Fibroblast of peridontal ligament (primary cell): Measurements from ENCODE around the gene KDM1B.

Experiments
- DNase-seq: peaks from one replicate; pipeline ENCODE4 v3.0.0-alpha.2; 2010; ENCODE audit errors: extremely low read depth

KDM1B gene, protein sequence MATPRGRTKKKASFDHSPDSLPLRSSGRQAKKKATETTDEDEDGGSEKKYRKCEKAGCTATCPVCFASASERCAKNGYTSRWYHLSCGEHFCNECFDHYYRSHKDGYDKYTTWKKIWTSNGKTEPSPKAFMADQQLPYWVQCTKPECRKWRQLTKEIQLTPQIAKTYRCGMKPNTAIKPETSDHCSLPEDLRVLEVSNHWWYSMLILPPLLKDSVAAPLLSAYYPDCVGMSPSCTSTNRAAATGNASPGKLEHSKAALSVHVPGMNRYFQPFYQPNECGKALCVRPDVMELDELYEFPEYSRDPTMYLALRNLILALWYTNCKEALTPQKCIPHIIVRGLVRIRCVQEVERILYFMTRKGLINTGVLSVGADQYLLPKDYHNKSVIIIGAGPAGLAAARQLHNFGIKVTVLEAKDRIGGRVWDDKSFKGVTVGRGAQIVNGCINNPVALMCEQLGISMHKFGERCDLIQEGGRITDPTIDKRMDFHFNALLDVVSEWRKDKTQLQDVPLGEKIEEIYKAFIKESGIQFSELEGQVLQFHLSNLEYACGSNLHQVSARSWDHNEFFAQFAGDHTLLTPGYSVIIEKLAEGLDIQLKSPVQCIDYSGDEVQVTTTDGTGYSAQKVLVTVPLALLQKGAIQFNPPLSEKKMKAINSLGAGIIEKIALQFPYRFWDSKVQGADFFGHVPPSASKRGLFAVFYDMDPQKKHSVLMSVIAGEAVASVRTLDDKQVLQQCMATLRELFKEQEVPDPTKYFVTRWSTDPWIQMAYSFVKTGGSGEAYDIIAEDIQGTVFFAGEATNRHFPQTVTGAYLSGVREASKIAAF

DNA sequence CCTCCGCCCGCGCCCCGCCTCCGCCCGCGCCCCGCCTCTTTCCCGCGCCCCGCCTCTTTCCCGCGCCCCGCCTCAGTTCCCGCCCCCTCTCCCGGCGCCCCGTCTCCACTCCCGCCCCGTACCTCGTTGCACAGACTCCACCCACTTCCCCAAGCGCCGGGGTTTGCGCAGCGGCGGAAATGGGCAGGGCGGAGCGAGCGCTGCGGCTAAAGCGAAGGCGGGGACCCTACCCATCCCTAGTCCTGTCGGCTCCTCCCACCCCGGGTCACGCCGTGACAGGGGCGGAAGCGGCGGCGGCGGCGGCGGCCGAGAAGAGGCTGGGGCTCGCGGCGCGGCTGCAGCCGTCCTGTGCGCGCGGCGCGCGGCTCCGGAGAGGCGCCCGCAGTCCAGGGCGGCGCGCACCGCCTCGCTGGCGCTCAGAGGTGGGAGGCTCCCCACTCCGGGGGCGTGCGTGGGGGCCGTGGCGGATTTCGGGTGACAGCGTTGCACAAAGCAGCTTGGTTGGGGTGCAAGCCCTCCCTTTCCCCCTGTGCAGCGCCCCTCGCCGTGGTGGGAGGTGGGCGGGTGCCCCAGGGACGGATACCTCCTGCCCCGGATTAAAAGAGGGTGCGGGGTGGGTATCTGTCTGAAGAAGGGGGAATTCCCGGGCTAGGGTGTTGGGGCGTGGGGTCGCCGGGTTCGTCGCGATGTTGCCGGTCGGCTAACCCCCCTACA, at the start of gene KDM1B:
Gene KDM1B (plus strand): TSS at position 273 of the 714 bp plus-strand sequence. CDS start 4,474 bp downstream, outside the sequence.
- DNase-seq = peak; percentile 96

DNA sequence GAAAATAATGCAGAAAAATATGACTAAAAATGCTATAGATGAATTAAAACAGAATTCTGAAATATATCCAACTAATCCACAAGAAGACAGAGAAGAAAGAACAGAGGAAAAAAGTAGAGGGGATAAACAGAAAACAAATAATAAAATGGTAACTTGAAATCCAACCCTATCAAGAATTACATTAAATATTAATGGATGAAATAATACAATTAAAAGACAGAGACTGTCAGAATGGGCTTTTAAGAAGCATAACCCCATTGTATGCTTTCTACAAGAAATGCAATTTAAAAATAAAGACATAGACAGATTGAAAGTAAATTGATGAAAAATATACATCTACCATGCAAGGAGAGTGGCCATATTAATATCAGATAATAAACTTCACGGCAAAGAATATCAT, 48.2 kb upstream of the KDM1B start:
- DNase-seq = no peak

DNA sequence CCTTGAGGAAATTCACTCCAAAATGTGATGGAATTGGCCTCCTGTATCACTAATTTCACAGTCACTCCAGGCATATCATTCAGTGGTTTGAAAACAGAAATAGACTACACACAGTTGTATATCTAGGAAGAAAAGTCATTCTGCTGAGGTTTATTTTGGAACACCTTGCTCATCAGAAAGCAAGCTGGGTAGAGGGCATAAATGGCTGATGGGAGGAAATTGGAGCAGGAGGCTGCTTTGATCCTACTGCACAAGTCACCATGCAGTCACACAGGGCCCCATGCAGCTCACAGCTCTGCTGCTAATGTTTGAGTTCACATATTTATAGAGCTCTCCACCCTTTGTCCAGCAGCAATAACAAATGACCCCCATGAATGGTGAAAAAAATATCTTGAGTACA, 45.1 kb upstream of the KDM1B start:
- DNase-seq = no peak

DNA sequence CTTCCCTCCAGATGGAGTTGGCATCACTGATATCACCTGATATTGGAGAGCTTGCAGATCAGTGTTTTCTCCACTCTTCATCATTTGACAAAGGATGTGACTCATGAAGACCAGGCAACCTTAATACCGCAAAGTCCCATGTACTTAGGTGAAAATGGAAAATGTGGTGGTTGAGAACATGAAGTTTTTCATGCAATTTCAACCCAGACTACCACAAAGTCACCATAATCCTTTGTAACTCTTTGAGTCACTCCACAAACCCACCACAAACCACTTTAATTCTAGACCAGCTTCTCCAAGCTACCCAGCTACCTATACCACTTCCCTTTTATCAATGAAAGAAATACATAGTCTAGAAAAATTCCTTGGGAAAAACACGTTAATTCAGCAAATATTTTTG, 39.9 kb upstream of the KDM1B start:
- no peak for DNase-seq

DNA sequence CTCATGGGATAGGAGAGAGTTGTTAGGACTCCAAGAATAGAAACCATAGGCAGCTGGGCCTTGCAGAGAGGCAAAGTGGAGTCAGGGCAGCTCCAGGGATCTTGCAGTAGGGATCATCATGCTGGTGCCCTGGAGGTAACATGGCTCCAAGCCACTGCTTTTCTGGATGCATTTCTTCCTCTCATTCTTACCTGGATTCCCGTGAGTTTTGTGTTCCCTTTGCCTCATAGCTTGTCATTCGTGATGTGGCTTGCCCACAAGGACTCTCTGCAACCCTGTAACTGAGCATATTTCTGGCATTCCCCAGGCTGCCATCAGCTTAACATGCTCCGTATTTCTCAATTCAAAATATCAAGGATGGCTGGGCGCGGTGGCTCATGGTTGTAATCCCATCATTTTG, 38.1 kb upstream of the KDM1B start:
- no peak for DNase-seq

DNA sequence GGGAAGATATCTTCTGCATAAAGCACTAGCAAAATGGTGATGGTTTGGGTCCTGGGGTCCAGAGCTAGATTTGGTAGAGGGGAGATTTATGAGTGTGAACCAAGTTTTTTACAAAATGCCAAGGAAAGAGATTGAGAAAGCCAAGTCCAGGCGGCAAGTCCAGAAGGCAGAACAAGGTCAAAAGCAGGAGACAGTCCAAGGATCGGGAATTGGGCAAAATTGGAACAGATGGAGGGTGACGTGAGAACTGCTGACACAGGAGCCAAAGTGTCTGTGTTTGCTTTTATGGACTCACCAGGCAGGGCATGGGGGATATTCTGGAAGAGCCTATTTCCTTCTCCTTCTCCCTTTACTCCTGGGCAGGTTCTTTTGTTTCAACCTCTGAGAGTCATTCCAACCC, 36.9 kb upstream of the KDM1B start:
- no peak for DNase-seq

DNA sequence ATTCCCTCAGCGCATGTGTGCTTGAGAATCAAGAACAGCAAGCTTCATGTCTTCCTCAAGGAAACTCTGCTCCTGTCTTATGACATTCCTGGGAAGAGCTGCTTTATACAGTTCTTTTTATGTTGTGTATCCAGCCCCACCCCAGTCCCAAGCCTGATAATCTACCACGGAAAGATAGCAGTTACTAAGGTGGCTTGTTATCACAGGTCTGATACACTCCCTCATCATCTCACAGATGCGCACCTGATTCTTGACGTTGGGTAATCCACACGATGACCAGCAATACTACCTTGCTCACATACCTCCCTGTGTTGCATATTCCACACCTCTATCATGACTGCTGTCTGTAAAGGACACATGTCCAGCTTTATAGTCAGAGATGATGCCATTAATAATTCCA, 36.0 kb upstream of the KDM1B start:
- DNase-seq = no peak

DNA sequence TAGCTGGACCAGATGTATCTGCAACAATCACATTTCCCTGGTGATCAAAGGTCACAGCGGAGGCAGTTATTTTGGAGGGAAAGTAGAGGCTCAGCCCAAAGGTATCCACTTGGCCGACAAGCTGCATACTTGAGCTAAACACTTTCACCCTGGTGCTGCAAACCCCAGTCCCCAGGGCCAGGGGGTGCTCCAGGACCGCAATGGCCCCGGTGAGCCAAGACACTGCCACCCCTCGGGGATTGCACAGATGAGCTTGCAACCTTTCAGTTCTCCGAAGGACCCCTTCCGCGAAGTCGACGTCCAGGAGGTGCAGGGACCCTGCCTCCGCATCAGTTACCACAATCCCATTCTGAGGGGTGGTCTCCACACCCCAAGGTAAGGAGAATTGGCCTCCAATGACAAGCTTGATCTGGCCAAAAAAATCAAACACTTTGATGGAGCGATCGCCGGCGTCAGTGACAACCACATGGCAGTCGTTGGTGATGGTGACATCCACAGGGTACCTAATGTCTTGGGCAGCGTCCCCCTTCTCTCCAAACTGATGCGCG, 33.6 kb upstream of the KDM1B start:
- DNase-seq = no peak

DNA sequence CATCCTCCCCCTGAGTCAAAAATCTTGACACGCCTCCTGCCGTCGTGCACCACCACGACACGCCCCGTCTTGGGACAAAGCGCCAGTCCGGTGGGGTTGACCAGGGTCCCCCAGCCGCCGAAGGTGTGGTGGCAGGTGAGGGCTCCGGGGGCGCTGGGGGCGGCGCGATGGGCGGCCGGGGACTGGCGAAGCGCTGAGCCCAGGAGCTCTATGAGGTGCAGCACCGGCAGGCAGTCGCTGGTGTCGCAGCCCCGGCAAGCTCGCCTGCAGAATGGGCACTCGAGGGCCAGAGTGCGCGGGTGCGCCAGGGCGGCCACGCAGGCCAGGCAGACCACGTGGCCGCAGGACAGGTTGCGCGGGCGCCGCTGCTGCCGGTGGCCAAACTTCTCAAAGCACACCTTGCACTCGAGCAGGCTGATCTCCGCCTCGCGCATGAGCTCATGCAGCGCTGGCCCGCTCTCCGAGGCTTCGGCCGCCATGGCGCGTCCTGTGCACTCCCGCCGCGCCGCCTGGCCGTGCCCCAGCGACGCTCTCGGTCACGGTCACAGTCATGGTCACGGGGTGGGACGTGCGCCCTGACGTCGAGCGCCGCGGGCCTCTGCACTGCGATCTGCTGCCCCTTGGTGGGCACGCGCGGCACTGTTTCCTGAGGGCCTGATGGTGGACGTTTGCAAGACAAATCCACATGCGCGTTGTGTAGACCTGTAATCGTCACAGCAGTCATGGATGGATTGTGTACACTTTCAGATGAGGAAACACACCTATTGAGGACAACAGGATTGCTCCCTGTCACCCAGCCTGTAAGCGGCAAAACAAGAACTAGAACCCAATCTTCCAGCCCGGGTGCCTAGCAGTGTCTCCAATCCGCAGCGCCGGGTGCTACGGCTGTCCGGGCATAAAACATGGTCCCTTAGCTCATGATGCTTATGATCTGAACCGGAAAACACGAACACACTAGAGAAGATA, 32.8 kb upstream of the KDM1B start, which contains the start of gene NHLRC1:
Gene NHLRC1 (minus strand): TSS at position 550 of the 966 bp plus-strand sequence. CDS start 71 bp downstream, at position 479.
- DNase-seq = peak; percentile 86

DNA sequence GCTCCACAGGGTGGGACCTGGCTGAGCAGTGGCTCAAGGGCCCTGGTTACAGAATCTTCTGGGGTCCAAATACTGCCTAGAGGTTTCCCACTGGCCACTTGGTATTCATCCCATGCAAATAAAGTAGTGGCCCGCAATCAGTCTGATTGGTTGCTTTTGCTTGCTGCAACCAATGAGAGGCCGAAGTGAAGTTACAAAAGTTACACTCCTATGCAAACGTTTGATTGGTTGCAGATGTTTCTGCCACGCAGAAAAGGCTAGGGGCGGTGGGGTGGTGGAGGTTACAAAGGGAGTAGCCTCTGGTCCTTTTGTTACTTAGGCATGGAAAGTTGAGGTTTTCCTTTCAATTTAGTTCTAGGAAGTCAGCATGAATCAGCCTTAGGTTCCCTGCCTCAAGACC, 29.1 kb upstream of the KDM1B start:
- peak; percentile 70 for DNase-seq

DNA sequence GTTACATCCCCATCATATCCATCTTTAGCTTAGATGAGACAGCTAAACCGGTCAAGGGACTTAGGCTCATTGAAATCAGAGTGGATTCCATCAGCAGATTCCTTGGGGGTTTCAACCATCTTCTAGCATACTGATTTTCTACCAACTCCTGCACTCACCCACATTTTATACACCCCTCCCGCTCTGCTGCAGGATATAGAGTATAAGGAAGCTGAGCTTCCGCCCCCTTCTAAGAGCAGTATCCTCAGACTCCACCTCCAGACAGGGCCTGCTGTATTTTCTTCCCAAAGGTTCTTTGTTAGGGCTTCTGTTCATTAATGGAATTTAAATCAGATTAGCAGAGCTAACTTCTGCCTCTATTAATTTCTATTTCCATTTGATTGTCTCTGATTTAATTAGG, 22.9 kb upstream of the KDM1B start:
- no peak for DNase-seq

DNA sequence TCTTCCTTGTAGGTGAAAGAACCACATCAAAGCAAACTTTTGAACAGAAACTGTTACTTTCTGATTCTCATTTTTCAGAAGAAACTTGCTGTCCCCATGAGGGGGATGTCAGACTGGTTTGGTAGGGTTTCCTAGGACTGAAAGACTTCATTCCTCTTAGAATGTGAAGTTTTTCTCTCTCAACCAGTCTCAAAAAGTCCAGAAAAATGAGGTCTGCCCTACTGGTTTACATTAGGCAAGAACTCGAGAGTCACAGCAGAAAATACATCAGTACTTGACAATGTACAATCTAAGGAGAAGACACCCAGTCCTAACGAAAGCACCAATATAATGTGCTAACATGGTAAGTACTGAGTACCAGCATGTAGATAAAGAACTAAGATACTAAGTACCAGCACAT, 20.1 kb upstream of the KDM1B start:
- DNase-seq = no peak

DNA sequence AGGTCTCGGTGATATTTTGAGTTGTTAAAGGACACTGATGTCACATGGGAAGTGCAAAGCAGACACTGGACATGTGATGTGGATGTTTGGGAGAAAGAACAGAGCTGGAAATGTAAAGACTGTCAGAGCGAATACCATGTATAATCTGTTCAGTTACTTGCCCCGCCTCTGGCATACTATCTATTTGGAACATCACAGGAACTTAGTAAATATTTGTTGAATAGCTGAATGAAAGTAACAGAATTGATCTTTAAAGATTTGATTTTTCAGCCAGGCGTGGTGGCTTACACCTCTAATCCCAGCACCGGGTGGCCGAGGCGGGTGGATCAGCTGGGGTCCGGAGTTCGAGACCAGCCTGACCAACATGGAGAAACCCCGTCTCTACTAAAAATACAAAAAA, 19.0 kb upstream of the KDM1B start:
- DNase-seq = no peak

DNA sequence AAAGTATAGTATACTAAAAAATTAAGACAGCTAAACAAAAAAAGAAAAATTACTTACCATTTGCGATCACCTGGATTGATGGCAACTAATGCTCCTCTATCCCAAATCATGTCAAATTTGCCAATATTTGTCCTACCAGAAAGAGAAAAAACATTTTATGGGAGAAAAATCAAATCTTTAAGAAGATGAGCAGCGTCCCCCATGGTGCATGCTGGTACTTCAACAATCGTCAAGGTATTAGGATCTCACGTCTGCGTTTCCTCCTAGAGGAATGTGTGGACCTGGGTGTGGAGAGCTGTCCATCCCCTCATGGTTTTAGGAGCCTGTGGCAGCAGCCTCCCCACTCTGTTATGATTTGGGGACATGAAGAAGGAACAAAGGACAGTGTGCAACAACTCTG, 16.3 kb upstream of the KDM1B start:
- DNase-seq = no peak

DNA sequence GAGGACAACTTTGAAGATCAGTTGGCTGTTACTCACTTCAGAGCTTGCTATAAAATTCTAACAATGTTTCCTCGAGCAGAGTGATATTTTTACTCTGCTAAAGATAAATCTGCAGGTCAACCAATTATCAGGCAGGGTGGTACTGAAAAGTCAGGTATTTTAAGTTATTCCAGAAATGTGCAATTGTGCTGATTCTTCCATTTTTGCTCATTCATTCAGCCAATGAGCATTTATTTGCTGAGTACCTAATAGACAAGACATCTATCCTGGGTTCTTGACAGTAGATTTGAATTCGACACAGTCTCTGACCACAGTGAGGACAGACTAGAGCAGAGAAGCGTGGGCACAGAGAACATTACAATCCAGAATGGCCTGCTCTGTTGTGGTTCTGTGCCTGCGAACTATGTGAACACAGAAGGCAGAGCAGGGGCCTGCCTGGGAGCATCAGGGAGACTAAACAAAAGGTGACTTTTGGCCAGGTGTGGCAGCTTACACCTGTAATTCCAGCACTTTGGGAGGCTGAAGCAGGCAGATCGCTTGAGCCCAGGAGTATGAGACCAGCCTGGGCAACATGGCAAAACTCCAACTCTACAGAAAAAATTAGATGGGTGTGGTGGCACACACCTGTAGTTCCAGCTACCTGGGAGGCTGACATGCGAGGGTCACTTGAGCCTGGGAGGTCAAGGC, 15.1 kb upstream of the KDM1B start:
- no peak for DNase-seq

DNA sequence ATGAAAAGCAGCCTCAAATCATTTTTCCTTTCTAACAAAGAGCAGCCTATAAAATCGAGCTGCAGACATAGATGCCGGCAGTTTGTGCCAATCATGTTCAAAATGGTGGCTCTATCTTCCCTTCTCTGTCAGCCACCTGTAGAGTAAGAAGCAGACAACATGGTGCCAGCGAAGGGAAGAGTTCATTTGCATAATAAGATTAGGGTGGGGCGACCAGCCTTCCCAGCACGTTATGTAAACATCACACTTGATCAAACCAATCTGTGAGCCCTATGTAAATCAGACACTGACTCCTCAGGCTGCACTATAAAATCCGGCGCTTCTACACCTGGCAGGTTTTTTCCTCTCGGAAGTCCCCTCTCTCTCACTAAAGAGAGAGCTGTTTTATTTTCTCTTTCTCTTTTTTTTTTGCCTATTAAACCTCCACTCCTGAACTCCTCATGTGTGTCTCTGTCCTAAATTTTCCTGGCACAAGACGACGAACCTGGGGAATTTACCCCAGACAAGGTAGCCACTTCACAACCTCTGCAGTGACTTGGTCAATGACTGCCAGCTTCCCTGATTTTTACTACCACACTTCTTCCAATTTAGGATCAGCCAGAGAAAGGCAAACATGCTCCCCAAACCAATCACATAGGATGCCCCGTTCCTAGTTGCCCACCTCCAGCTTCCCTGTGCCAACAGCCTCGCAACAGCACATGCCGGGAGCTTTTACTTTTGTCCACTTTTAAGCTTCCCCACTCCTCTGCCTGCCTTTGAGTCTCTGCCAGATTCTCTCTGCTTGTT, 13.2 kb upstream of the KDM1B start:
- no peak for DNase-seq

DNA sequence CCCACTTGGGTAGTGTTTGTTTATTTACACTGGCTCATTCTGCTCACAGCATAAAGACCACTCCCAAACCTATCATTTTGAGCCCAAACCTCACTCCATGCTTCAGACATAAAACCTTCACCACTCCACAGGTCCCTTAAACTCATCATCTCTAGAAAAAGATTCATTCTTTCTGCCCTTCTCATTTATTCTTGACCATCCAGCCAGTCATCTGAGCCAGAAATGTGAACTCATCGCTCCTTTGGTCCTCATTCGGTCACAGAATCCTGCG, 12.7 kb upstream of the KDM1B start:
- no peak for DNase-seq

DNA sequence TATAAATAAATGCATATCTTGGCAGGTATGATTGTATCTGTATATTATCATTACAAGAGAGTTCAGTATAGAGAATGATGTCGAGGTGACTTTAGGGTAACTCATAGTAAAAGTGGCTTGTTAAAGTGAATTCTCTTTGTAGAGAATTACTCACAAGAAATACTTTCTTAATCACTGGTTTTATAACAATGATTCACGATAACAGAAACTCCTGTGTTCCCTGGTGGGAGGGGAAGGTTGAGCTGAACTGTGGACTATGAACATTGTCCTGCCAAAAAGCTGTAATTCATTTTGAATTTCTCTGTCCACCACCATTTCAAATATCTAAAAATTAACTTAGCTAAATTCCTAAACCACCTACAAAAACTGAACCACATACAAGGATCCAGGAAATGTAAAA, 8.1 kb upstream of the KDM1B start:
- DNase-seq = peak; percentile 65

DNA sequence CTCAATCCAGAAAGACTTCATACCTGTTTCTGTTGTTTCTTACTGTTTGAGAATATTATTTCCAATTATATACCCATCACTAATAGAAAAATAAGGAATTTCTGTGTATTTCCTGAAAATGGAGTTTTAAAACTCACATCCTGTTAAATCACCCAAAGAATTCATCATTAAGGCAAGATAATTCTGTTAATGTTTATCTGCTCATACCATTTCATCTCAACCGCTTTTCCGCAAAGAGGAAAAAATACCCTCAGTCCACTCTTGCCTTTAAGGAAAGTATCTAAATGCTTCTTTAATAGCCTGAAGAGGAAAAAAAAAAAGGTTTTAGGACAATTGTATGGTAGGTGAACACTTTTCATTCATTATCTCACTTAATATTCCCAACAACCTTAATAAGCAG, 7.6 kb upstream of the KDM1B start:
- DNase-seq = no peak
